Liver (tissue), 9 donors: ENCODE measurements around the gene PHC1. TPM values are rescaled to one million over a fixed set of nuclear protein-coding genes. Genes with fewer than 3 reads are reported as not detected.

Experiments used
- DNase-seq: peaks from one replicate; pipeline ENCODE4 v3.0.0-alpha.2; 2017; ENCODE audit warnings: low spot score
- H3K27ac ChIP-seq, 2 donors: one replicate each; pipeline ENCODE4 v1.7.0; 2013; ENCODE audit warnings: inconsistent platforms in 2 of 2, low read length in 2 of 2, control low read depth in 1 of 2, low read depth in 1 of 2, mild to moderate bottlenecking in 1 of 2
- H3K27me3 ChIP-seq, 4 donors: one replicate each; pipeline versions ENCODE4 v1.6.1 to v1.7.0; 2013; ENCODE audit warnings: low read length in 3 of 4, inconsistent platforms in 1 of 4, mild to moderate bottlenecking in 1 of 4, moderate library complexity in 1 of 4; ENCODE audit not compliant: control insufficient read depth in 4 of 4, insufficient read depth in 4 of 4
- H3K36me3 ChIP-seq, 4 donors: one replicate each; pipeline versions ENCODE4 v1.6.1 to v1.7.0; 2013; ENCODE audit warnings: low read length in 3 of 4, mild to moderate bottlenecking in 3 of 4, low read depth in 1 of 4, moderate library complexity in 1 of 4; ENCODE audit not compliant: control insufficient read depth in 4 of 4, insufficient read depth in 3 of 4
- H3K4me1 ChIP-seq, 4 donors: one replicate each; pipeline versions ENCODE4 v1.6.1 to v1.7.0; 2013; ENCODE audit warnings: low read length in 3 of 4, mild to moderate bottlenecking in 3 of 4, moderate library complexity in 1 of 4; ENCODE audit not compliant: control insufficient read depth in 4 of 4, insufficient read depth in 4 of 4
- H3K4me3 ChIP-seq, 3 donors: one replicate each; pipeline versions ENCODE4 v1.6.1 to v1.7.0; 2013; ENCODE audit warnings: low read length in 3 of 3, control low read depth in 1 of 3, low read depth in 1 of 3, mild to moderate bottlenecking in 1 of 3
- H3K9ac ChIP-seq, 2 donors: one replicate each; pipeline ENCODE4 v1.7.0; 2013; ENCODE audit warnings: low read length in 2 of 2, mild to moderate bottlenecking in 2 of 2, moderate library complexity in 2 of 2, control low read depth in 1 of 2, low read depth in 1 of 2
- H3K9me3 ChIP-seq, 4 donors: one replicate each; pipeline versions ENCODE4 v1.6.1 to v1.7.0; 2013; ENCODE audit warnings: low read length in 3 of 4; ENCODE audit not compliant: control insufficient read depth in 4 of 4
- EGR1 ChIP-seq, 2 donors: IDR thresholded peaks; 2 replicates each; pipeline ENCODE4 v1.6.1; 2016 to 2018; ENCODE audit warnings: antibody characterized with exemption in 2 of 2, low read depth in 2 of 2
- FOXA1 ChIP-seq: IDR thresholded peaks from 2 replicates; pipeline ENCODE4 v1.6.1; 2016; ENCODE audit warnings: antibody characterized with exemption
- FOXA2 ChIP-seq: IDR thresholded peaks from 2 replicates; pipeline ENCODE4 v1.6.1; 2016; ENCODE audit warnings: antibody characterized with exemption
- GABPA ChIP-seq, 2 donors: IDR thresholded peaks in 1 of 2; conservative IDR thresholded peaks in 1 of 2; 2 replicates each; pipeline ENCODE4 v1.6.1; 2016; ENCODE audit warnings: antibody characterized with exemption in 2 of 2, mild to moderate bottlenecking in 1 of 2, moderate library complexity in 1 of 2
- HNF4G ChIP-seq: IDR thresholded peaks from 2 replicates; pipeline ENCODE4 v1.6.1; 2016; ENCODE audit warnings: antibody characterized with exemption
- JUND ChIP-seq, 2 donors: IDR thresholded peaks; 2 replicates each; pipeline ENCODE4 v1.6.1; 2016; ENCODE audit warnings: antibody characterized with exemption in 2 of 2
- MAX ChIP-seq: IDR thresholded peaks from 2 replicates; pipeline ENCODE4 v1.6.1; 2016; ENCODE audit warnings: antibody characterized with exemption
- NR2F2 ChIP-seq: IDR thresholded peaks from 2 replicates; pipeline ENCODE4 v1.6.1; 2016; ENCODE audit warnings: antibody characterized with exemption
- RXRA ChIP-seq, 2 donors: IDR thresholded peaks; 2 replicates each; pipeline ENCODE4 v1.6.1; 2017 to 2018; ENCODE audit warnings: antibody characterized with exemption in 2 of 2, mild to moderate bottlenecking in 1 of 2
- SP1 ChIP-seq: IDR thresholded peaks from 2 replicates; pipeline ENCODE4 v1.6.1; 2018; ENCODE audit warnings: antibody characterized with exemption, mild to moderate bottlenecking
- TAF1 ChIP-seq: conservative IDR thresholded peaks from 2 replicates; pipeline ENCODE4 v1.6.1; 2016; ENCODE audit warnings: antibody characterized with exemption, mild to moderate bottlenecking
- YY1 ChIP-seq: IDR thresholded peaks from 2 replicates; pipeline ENCODE4 v1.6.1; 2016; ENCODE audit warnings: antibody characterized with exemption, mild to moderate bottlenecking
- ZBTB33 ChIP-seq: IDR thresholded peaks from 2 replicates; pipeline ENCODE4 v1.6.1; 2016; ENCODE audit warnings: antibody characterized with exemption
- WGBS: extraction: QIAGEN DNeasy Blood & Tissue Kit; methylation state at CpG from one replicate; pipeline ENCODE4 v1.1.7; 2013; 5-methylcytosine and 5-hydroxymethylcytosine counted together
- polyA plus RNA-seq, 2 donors: library from polyadenylated mRNA; stranded (reverse) in 1 of 2; unstranded in 1 of 2; fragments of 200-250 nt in 1 of 2; fragments of >200 nt in 1 of 2; fragmentation: Nextera tagmentation in 1 of 2; extraction: Ambion mirVana in 1 of 2; gene quantifications; one replicate each; pipeline versions ENCODE4 v1.2.1 to v1.2.3, GENCODE V29; 2013 to 2015
- total RNA-seq, 2 donors: library from RNA; depleted of rRNA; stranded (reverse); fragments of >200 nt; gene quantifications; one replicate each; pipeline ENCODE4 v1.2.3, GENCODE V29; 2014
- TF ChIP-seq, protein P1 (sequence below): IDR thresholded peaks from 2 replicates; pipeline ENCODE4 v1.6.1; 2016; ENCODE audit warnings: antibody characterized with exemption
- TF ChIP-seq, protein P2 (sequence below): fragments of 150-350 bp; IDR thresholded peaks from 2 replicates; pipeline ENCODE4 v1.5.1; 2017; ENCODE audit warnings: improper control_type of control experiment, low read depth, low read length; ENCODE audit not compliant: missing input control
- donor health status: healthy.
- donor health status: healthy.
- donor health status: healthy.
- donor health status: healthy.
- donor health status: healthy.

Gene PHC1
- total and polyA plus RNA-seq, 4 donors: 2.4 to 7.6 (median 3.9) TPM

GRCh38 chr12:8870586-8870985 lies 43.7 kb upstream of the PHC1 start:
- TF ChIP-seq FOXA1 (no peak), JUND (IDR thresholded peaks at IDR 0.05) (no peak), GABPA (IDR thresholded peaks at IDR 0.05 in 1 of 2, conservative IDR thresholded peaks at IDR 0.05 in 1 of 2) (no peak), TAF1 (no peak), YY1 (no peak), SP1 (no peak), EGR1 (IDR thresholded peaks at IDR 0.05; ENCODE audit: low read depth in 2 of 2) (no peak), RXRA (IDR thresholded peaks at IDR 0.05) (no peak), NR2F2 (no peak), HNF4G (no peak), ZBTB33 (no peak), FOXA2 (no peak)
- TF ChIP-seq, protein P1, sequence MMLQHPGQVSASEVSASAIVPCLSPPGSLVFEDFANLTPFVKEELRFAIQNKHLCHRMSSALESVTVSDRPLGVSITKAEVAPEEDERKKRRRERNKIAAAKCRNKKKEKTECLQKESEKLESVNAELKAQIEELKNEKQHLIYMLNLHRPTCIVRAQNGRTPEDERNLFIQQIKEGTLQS: no peak
- Histone ChIP-seq H3K4me3 (no peak overlapping the region), H3K27me3 (no peaks in the 10 kb centered on the region), H3K4me1 (no peaks in the 10 kb centered on the region), H3K9me3 (no peaks in the 10 kb centered on the region), H3K9ac (no peak overlapping the region), H3K27ac (no peak overlapping the region), H3K36me3 (no peaks in the 10 kb centered on the region)
- DNase-seq: no peak
- 88% methylated on average over 1 of the region's 1 CpG for WGBS

DNA sequence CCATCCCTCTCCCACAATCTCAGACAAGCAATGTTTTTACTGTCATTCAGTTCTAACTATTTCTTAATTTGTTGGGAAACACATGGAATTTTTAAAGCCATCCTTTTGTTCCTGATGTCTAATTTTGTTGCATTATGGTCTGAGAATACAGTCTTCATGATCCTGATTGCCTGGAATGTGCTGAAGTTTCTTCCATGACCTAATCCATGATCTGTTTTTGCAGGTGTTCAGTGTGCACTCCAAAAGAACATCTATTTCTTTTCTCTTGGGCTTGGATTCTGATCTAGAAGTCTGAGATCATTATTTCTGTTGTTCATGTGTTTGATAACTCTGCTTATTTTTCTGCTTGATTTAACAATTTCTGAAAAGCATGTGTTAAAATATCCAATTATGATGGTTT lies 43.2 kb upstream of the PHC1 start:
- Histone ChIP-seq H3K27ac (no peak overlapping the region), H3K36me3 (no peaks in the 10 kb centered on the region), H3K9me3 (no peaks in the 10 kb centered on the region), H3K4me3 (no peak overlapping the region), H3K27me3 (no peaks in the 10 kb centered on the region), H3K9ac (no peak overlapping the region), H3K4me1 (no peaks in the 10 kb centered on the region)
- DNase-seq: no peak
- TF ChIP-seq TAF1 (no peak), YY1 (no peak), RXRA (IDR thresholded peaks at IDR 0.05) (no peak), FOXA1 (no peak), HNF4G (no peak), MAX (no peak), FOXA2 (no peak), NR2F2 (no peak), JUND (IDR thresholded peaks at IDR 0.05) (no peak), ZBTB33 (no peak), SP1 (no peak)
- TF ChIP-seq, protein P1: no peak
- TF ChIP-seq, protein P2, sequence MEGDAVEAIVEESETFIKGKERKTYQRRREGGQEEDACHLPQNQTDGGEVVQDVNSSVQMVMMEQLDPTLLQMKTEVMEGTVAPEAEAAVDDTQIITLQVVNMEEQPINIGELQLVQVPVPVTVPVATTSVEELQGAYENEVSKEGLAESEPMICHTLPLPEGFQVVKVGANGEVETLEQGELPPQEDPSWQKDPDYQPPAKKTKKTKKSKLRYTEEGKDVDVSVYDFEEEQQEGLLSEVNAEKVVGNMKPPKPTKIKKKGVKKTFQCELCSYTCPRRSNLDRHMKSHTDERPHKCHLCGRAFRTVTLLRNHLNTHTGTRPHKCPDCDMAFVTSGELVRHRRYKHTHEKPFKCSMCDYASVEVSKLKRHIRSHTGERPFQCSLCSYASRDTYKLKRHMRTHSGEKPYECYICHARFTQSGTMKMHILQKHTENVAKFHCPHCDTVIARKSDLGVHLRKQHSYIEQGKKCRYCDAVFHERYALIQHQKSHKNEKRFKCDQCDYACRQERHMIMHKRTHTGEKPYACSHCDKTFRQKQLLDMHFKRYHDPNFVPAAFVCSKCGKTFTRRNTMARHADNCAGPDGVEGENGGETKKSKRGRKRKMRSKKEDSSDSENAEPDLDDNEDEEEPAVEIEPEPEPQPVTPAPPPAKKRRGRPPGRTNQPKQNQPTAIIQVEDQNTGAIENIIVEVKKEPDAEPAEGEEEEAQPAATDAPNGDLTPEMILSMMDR: no peak
